NT2/D1 (cell line): Measurements from ENCODE around the gene PPP6R3.

Experiments
- SUZ12 ChIP-seq: IDR thresholded peaks from 2 replicates; pipeline ENCODE4 v1.6.1; 2011; ENCODE audit not compliant: insufficient read length, insufficient read depth; ENCODE audit errors: extremely low read depth
- YY1 ChIP-seq: IDR thresholded peaks from 2 replicates; pipeline ENCODE4 v1.6.1; 2011; ENCODE audit not compliant: insufficient read length, insufficient read depth
- ZNF274 ChIP-seq: IDR thresholded peaks from 2 replicates; pipeline ENCODE4 v1.6.1; 2011; ENCODE audit warnings: mild to moderate bottlenecking, low read depth, low read length

DNA sequence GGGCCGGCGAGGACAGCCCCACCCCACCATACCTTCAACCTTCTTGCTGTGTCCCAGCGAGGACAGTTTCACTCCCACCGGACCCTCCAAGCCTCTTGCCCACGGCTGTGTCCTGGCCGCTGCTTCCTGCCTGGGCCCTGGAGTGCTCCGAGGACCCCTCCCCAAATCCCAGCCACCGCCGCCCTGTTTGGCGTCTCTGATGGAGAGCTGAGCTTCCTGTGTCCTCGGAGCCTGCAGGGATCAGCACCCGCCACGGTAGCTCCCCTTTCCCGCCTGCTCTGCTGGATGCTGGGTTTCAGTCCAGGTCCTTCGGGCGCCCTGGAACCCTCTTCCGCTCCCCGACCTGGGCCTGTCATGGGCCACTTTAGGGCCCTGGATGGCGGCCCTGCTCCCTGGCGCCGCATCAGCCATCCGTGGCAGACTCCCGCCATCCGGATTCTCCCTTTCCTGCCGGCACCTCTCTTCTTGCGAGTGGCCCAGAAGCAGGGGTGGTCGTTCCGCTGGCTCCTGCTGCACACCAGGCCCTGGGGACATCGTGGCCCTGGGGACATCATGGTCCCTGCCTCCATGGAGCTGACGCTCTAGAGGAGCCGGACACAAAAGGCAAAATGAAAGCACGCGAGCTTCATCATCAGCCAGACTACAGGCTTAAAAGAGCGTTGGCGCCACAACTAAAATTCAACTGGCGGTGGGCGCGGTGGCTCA is 189.5 kb downstream of the PPP6R3 start:
- TF ChIP-seq SUZ12 (no peak), ZNF274 (no peak), YY1 (no peak)
